DND-41 (cell line): ENCODE data around the gene TMEM243.

Source experiments
- EZH2 ChIP-seq: IDR thresholded peaks from 3 replicates; pipeline ENCODE4 v1.6.1; 2012; ENCODE audit warnings: borderline replicate concordance, low read depth, mild to moderate bottlenecking, moderate library complexity, low read length, inconsistent platforms; ENCODE audit not compliant: severe bottlenecking
- TF ChIP-seq, protein P1 (sequence below): IDR thresholded peaks from 2 replicates; pipeline ENCODE4 v1.5.1; 2012; ENCODE audit warnings: borderline replicate concordance, low read length, moderate library complexity, mild to moderate bottlenecking; ENCODE audit not compliant: poor library complexity, severe bottlenecking; ENCODE audit errors: extremely low read depth

DNA sequence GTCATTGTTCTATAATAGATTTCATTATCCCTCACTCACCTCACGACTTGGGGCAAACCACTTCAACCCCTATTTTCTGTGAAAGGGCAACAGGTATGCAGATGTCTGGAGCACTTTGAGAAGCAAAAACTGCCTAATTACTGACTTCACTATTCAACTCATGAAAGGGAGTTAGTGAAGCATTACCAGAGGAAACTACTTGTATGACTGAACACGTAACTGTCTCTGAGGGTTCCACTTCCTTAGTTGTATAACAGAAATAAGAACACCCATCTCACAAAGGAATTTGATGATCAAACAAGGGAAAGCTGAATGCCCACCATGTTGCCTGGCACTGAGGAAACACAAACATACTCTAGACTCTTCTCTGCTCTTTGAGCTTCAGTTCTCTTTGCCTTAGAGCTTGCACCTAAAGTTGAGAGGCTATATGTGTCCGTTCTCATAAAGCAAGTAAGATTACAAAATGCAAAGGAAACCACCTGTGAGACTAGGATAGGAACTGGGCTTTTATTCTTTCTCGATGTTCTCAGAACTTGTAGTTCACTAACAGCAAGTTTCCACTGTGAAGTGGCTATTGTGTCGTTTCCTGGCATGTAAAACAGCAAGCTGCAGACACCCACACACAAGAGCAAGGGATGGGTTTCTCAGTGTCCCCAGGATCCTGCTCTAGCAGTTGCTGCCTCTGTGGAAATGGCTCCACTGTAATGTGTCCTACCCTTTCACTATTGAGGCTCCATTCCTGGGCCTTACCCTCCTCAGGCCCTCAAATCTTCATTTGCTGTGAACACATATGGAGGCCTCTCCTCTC lies 2.6 kb downstream of the TMEM243 start:
- TF ChIP-seq, protein P1, sequence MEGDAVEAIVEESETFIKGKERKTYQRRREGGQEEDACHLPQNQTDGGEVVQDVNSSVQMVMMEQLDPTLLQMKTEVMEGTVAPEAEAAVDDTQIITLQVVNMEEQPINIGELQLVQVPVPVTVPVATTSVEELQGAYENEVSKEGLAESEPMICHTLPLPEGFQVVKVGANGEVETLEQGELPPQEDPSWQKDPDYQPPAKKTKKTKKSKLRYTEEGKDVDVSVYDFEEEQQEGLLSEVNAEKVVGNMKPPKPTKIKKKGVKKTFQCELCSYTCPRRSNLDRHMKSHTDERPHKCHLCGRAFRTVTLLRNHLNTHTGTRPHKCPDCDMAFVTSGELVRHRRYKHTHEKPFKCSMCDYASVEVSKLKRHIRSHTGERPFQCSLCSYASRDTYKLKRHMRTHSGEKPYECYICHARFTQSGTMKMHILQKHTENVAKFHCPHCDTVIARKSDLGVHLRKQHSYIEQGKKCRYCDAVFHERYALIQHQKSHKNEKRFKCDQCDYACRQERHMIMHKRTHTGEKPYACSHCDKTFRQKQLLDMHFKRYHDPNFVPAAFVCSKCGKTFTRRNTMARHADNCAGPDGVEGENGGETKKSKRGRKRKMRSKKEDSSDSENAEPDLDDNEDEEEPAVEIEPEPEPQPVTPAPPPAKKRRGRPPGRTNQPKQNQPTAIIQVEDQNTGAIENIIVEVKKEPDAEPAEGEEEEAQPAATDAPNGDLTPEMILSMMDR, result no peak
- no peak for TF ChIP-seq EZH2
